EL (cell line): Measurements from ENCODE around the gene LOC101059915.
"Not testable (repeated sequence)": the region's sequence is repeated elsewhere in the genome, so short reads cannot be mapped to it uniquely, and the experiment has no call there.

Experiments
- DNase-seq: peaks from one replicate; pipeline ENCODE4 v3.0.0-alpha.2; 2016

LOC101059915 gene

GRCh38 chrX:71676068-71676795 is 8.9 kb downstream of the LOC101059915 start:
- DNase-seq = not testable (repeated sequence)

DNA sequence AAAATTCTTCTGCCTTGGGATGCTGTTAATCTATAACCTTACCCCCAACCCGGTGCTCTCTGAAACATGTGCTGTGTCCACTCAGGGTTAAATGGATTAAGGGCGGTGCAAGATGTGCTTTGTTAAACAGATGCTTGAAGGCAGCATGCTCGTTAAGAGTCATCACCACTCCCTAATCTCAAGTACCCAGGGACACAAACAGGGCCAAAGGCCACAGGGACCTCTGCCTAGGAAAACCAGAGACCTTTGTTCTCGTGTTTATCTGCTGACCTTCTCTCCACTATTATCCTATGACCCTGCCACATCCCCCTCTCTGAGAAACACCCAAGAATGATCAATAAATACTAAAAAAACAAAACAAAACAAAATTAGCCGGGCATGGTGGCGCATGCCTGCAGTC is 9.8 kb downstream of the LOC101059915 start:
- not testable (repeated sequence) for DNase-seq

- no peak for DNase-seq
Measured at GRCh38 chrX:71679575-71680207, 12.3 kb downstream of the LOC101059915 start.

DNA sequence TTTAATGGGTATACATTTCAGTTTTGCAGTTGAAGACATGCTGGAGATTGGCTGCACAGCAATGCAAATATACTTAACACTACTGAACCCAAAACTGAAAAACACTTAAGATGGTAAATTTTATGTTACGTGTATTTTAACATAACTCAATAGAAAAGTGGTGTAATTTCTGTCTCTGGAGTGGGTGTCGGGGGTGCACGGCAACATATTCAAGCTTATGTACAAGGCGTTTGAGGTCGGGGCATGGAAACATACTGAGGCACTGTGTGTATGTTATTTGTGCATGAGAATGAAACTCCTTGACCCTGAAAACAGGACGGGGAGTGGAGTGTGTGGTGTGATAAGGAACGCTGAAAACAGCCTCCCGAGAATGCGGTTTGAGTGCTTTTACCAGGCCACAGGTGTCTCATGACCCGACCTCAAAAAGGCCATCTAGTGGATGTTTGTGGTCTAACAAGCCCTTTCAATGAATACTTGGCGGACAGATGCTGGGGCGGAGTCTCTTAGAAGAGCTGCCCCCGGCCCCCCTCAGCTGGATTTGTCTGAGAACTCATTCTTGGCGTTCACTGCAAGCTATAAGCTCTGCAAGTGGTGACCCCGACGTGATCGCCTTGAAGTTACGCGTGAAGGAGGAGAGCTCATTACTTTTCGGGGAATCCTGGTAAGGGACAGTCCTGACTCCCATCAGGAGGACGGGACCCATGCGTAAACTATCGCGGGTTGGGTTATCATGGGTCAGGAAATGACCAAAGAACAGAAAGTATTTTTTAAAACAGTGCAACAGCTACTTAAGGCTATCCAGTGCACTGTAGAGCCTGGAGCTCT is 29.5 kb downstream of the LOC101059915 start:
- DNase-seq = not testable (repeated sequence)

GRCh38 chrX:71697466-71698298 is 30.3 kb downstream of the LOC101059915 start:
- not testable (repeated sequence) for DNase-seq

DNA sequence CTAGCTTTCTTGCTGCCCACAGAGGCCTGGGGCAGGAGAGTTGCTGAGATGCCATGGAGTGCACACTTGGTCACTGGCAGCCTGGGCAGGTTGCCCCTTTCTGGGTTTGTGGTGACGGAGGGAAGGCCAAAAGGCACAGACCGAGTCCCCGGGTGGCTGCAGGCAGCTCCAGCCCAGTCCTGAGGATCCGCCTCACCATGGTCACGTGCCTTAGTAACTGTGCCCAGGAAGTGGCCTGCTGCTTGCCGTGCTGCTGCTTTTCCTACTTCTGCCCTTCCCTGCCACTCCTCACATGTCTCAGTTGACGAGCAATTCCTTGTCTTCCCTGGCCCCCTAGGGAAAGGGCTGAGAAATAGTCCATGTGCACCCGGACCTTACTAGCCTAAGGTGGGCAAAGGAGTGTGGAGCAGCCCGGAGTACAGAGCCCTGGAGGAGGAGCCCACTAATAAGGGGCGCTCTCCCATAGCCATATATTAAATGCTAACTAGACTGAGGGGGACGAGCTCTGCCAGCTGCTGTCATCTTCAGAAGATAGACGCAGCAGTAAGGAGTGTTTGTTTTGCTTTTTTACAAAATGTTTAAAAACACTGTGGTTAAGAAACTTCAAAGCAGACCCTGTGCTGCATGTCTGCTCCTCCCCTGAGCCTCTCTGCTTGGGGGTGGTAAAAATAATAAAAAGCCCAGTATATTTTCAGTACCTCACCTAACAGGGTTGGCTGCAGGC is 31.1 kb downstream of the LOC101059915 start:
- DNase-seq = not testable (repeated sequence)

DNA sequence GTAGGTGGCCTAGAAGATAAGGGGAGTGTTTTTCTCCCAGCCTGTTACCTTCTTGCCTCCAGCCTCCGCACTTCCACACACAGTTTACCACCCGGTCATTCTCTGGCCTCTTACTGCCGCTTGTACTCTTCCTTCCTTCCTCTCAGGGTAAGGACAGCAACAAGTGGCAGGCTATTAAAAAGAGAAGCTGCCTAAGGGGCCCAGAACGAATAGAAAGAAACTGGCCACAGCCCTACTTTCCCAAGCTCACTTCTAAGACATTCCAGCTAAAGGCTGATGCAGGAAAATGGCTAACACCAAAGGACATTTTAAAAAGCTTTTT is 31.6 kb downstream of the LOC101059915 start:
- DNase-seq = not testable (repeated sequence)

DNA sequence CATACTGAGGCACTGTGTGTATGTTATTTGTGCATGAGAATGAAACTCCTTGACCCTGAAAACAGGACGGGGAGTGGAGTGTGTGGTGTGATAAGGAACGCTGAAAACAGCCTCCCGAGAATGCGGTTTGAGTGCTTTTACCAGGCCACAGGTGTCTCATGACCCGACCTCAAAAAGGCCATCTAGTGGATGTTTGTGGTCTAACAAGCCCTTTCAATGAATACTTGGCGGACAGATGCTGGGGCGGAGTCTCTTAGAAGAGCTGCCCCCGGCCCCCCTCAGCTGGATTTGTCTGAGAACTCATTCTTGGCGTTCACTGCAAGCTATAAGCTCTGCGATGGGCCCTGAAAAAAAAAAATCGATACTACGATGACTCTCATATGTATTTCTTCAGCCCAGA is 35.5 kb downstream of the LOC101059915 start:
- DNase-seq = not testable (repeated sequence)

- not testable (repeated sequence) for DNase-seq
Measured at GRCh38 chrX:71714064-71714463, 46.7 kb downstream of the LOC101059915 start.

DNA sequence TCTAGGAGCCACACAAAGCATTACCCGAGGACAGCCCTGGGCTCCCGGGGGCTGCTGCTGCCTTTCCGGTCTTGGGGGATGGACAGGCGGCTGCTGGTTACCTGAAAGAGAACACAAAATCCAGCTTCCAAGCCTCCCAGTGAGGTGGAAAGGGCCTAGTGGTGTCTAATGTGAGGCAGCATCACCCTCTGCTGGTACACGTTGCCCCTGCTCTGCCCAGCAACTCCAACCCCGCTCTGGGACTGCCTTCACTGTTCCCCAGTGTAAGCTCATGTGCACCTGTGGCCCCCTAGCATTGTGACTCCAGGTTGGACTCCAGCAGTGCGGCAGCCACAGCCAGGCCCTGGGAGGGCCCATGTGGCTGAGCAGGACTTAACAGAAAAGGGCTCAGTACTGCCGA is 48.2 kb downstream of the LOC101059915 start:
- not testable (repeated sequence) for DNase-seq

- not testable (repeated sequence) for DNase-seq
Measured at GRCh38 chrX:71716323-71716722, 49.0 kb downstream of the LOC101059915 start.

GRCh38 chrX:71718185-71718584 is 50.8 kb downstream of the LOC101059915 start, which contains the start of gene CXorf49:
TSS of gene CXorf49 (minus strand) at chrX:71718285. CDS start at chrX:71718151, 134 bp downstream.
- DNase-seq = not testable (repeated sequence)

DNA sequence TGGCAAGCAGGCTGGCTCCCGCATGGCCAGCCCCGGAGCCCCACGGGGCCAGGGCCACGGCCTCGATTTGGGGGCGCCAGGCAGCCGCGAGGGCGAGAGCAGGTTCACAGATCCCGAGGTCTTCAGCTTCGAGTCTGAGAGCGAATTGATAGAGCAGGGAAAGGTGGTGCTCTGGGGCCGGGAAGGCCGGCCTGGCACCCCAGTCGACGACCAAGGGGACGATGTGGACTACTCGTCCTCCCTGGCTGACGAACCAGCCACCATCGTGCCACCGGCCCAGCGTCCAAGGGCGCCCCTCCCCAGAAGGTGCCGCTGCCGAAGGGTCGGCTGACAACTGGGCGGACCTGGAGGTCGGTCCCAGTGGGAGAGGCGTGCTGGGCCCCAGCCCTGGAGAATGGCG is 51.8 kb downstream of the LOC101059915 start:
- not testable (repeated sequence) for DNase-seq

- not testable (repeated sequence) for DNase-seq
Measured at GRCh38 chrX:71720289-71720886, 53.0 kb downstream of the LOC101059915 start.
